NCI-H524 treated with DMSO at 0.1 percent for 48 hours (cell line): ENCODE results near the gene HOXA2.

Experiments
- DNase-seq: peaks from one replicate; lab custom pipeline; 2025; lab: John Stamatoyannopoulos, UW

The HOXA2 gene

GRCh38 chr7:27141137-27141922, 38.8 kb upstream of the HOXA2 start:
- DNase-seq = no peak

DNA sequence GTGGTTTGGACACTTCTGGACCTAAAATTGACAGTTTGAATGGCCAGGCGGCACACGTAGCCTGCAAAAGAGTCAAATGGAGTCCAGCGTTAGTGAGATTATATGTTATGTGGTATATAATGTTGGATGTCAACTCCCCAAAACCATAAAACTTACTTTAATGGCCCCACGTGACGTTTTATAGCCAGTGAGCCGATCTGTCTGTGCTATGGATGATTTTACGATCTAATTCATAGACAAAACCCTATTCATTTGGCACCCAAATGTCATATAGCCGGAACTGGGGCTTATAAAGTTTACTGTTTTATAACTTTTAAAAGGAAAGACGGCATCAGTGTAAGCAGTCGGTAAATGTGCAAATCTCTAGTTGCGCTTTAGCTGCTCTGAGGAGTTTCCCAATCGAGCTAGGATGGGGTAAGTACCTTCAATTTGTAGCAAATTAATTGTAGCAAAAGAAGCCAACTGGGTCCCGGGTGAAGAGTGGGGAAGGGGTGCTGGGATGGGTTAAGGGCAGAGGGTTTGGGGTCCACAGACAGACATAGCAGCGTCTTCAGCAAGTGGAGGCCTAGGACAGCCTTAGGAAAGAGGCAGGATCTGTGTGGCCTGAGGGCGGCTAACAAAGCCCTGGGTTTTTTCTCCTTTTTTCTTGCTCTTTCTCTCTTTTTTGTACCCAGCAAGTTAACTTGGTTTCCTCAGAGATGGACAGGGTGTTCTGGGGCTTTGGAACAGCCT, 37.8 kb upstream of the HOXA2 start:
- DNase-seq = no peak

DNA sequence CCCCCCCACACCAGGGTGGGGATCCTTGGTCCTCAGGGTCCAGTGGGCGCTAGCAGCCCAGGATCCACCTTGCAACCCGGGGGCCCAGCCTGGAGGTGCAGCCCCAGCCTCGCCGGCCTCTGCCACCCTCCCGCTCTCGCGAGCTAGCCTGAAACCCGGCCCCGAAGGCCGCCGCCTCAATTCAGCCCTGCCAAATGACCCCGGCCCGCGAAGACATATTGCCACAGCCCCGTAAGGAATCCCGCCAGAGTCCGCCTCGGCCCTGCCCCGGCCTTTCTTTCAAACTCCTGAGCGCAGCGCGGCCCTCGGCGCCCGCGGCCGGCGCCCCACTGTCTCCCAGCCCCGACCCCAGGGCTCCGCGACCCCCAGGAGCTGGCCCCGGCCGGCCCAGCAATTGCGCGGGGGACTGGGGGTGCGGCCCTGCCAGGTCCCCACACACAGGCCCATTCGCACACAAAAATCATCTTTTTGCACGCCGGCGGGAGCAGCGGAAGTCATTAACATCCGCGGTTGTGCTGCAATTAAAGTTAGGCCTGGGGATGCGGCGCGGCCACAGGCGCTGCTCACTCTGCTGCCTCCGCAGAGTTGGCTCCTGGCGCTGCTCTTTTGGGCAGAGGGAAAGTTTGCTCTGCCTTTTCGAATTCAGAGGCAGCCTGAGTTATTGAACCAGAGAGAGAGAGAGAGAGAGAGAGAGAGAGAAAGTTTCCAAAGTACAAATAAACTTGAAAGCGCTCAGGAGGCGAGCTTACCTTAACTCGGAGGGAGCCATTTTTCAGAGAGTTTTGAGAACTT, 37.0 kb upstream of the HOXA2 start:
- DNase-seq = no peak

- DNase-seq = no peak
Observed at GRCh38 chr7:27138985-27139333, 36.5 kb upstream of the HOXA2 start.

- DNase-seq = no peak
Observed at GRCh38 chr7:27138472-27138871, 36.0 kb upstream of the HOXA2 start.

GRCh38 chr7:27137640-27138315, 35.3 kb upstream of the HOXA2 start:
- no peak for DNase-seq

DNA sequence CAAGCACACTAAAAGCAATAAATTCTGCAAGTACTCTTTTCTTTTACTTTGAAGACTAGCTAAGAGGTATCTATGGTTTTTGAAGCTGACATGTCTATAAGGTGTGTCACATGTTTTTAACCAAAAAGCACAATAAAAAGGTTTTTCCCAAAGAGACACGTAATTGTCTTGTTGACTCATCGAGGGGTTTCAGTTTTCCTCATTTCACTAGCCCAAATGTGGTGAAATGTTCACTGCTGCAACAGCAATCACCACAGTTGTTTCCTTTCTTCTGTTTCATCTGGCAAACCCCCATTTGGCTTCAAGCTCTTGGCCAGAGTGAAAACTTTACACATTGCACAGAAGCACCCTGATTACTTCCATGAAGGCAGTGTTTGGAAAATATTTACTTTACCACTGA, 31.9 kb upstream of the HOXA2 start:
- DNase-seq = no peak

DNA sequence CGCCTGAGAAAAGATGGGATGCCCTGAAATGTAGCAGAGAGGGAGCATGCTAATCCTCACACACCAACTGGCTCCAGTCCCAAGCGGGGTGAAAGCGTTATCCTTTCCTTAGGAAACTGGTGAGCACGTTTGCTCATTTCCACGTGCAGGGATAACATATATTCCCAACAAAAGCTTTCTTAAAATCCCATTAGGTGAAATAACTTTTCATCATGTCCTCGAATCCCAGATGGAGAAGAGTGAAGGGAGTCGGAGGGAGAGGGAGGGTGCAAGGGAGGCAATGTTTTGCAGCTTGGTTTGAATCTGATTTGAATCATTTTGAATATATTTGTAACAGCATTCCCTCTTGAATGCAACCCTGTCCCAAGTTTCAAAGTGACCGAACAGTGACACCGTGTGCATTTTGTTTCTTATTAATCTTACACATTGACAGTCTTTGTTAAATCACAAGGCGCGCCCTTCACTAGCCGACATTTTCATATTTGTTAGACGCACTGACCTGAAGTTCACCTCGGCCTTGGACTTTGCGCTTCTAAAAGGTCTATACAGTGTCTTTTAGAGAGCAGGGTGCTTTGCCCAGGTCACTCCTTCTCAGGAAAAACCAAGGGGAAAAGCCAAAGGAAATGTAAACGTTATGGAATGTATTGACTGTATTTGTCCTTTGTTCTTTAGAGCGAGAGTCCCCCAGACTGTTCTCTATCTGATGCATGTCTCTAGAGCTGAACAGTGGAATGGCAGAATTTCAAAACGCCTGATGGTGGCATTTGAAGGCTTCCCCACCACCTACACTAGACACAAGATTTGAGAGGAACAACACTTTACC, 31.1 kb upstream of the HOXA2 start:
- DNase-seq = no peak

GRCh38 chr7:27132978-27133377, 30.5 kb upstream of the HOXA2 start:
- DNase-seq = no peak

GRCh38 chr7:27132214-27132613, 29.7 kb upstream of the HOXA2 start:
- no peak for DNase-seq

- DNase-seq = no peak
Observed at GRCh38 chr7:27131390-27131819, 28.9 kb upstream of the HOXA2 start.

- peak; percentile 32 for DNase-seq
Observed at GRCh38 chr7:27130540-27131389, 28.3 kb upstream of the HOXA2 start, which contains the start of gene HOXA4. HOXA4 (minus strand) TSS chr7:27130757; CDS start chr7:27130733, 24 bp downstream.

DNA sequence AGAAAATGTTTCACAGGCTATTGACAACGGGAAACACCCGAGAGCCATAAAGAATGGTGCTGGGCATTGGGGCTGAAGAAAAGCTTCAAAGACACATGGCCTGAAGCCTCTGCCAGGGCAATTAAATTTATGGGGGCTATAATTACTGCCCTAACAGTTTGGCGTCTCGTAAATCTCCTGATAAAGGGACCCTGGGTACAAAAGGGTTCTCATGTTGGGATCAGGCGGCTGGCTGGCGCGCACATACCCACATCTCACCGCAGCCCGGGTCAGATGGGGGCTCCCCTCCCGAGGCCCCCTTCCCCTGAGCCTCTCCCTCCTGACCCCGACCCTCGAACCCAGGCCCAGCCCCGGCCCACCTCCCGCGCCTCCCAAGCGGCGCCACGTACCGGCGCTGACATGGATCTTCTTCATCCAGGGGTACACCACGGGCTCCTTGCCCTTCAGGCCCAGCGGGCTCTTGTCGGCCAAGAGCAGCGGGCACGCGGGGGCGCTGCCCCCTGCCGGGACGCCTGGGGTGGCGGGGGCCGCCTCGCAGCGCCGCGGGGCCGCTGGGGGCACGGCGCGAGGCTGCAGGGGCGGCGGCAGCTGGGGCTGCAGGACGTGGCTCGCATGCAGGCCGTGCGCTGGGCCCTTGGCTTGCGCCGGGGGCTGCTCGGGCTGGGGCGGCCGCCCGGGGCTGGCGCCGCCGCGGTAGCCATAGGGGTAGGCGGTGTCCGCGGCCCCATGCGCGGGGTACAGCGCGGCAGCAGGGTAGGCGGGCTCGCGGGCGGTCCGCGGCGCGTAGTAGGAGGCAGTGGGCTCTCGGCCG, 27.5 kb upstream of the HOXA2 start:
- DNase-seq = no peak

GRCh38 chr7:27128776-27129728, 26.6 kb upstream of the HOXA2 start:
- DNase-seq = no peak

DNA sequence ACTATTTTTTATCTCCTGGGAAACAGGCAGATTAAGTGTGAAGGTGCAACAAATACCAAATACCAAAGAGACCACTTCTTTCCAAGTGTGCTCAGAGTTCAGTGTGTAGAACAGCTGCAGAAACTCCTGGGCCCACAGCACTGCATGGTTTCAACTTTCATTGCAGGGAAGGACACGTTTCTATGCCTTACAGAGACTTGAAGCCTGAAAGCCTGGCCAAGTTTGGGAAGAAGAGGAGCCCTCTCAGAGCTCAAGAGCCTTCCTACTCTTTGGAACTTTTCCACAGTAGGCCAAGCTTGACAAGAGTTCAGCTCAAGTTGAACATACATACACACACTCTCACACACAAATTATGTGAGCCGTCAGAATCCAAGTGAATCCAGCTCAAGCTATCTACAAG, 25.6 kb upstream of the HOXA2 start:
- no peak for DNase-seq

DNA sequence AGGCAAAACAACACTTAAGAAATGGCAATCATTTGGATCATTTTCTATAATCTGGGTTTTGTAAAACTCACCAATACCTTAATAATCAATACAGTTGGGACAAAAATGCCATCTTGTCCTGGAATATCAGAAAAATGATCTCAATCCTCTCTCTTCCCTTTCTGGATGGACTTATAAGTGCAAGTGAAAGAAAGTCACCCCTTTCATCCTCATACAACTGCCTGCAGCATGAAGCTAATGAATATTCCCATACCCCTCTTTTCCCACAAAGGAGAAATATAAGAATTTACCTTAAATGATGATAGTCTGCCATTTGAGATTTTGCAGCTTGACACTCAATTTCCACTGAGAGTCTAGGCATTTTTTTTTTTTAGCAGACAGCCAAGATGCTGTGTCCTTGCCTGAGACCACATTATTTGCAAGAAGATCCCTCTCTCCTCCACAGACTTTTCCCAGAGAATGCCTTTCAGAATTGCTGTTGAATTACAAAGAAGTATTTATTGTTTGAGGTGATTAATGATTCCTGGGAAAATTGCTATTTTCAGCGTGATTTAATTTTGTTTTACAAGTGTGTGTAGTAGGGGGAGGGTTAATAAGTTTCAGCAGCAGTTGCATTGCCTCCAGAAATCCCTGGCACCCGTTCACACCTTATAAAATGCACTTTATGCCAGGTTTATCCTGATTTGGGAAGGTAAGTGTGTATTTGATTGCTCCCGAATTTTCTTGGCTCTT, 24.3 kb upstream of the HOXA2 start:
- no peak for DNase-seq

DNA sequence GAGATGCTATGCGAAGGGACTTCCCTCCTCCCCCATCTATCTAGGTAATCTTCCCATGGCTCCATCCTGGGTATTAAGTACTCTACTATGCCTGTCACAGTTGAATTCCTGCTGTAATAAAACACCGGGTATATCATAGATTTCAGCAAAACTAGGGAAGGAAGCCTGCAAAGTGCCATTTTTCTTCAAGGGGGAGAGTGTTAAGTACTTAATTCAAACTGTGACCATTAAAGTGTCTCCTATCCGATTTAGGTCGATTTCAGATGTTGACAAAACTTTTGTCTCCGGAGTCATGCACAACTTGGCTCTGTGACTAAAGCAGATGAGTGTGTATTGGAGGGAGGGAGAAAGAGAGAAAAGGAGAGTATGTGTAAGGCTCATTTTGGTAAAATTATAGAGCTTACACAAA, 23.5 kb upstream of the HOXA2 start:
- no peak for DNase-seq
